Endothelial cell of umbilical vein (primary cell): Measurements from ENCODE around the gene FOXP1.

Experiments
- CTCF ChIP-seq, 2 donors: IDR thresholded peaks; 1 replicate in 1 of 2; 2 replicates in 1 of 2; pipeline ENCODE4 v1.5.1; 2011; ENCODE audit warnings: low read length in 2 of 2, mild to moderate bottlenecking in 2 of 2, moderate library complexity in 2 of 2, control low read depth in 1 of 2, inconsistent platforms in 1 of 2, low read depth in 1 of 2; ENCODE audit not compliant: insufficient read depth in 1 of 2; ENCODE audit errors: extremely low read depth in 1 of 2
- MYC ChIP-seq: IDR thresholded peaks from one replicate; pipeline ENCODE4 v1.6.1; 2011; ENCODE audit warnings: mild to moderate bottlenecking, low read depth, low read length
- POLR2AphosphoS5 ChIP-seq: IDR thresholded peaks from 2 replicates; pipeline ENCODE4 v1.6.1; 2012; ENCODE audit warnings: low read depth, mild to moderate bottlenecking, control low read depth, low read length, moderate library complexity; ENCODE audit not compliant: insufficient read depth

GRCh38 chr3:71487418-71487817 lies 96.1 kb downstream of the FOXP1 start:
- no peak for TF ChIP-seq POLR2AphosphoS5
- no peak for TF ChIP-seq MYC
- no peak for TF ChIP-seq CTCF (IDR thresholded peaks at IDR 0.05; ENCODE audit: extremely low read depth in 1 of 2, insufficient read depth in 1 of 2, low read depth in 1 of 2, low read length in 2 of 2)
